VCaP (cell line): Measurements from ENCODE around the gene CMPK1.
A peak's percentile ranks its signal among the peaks of the same experiment; 100 is the strongest.

Experiments
- H3K27ac ChIP-seq: fragments of 450-650 bp; 2 replicates; pipeline ENCODE4 v1.5.1; 2017
- CTCF ChIP-seq: fragments of 450-650 bp; conservative IDR thresholded peaks from 2 replicates; pipeline ENCODE4 v1.5.1; 2017; ENCODE audit warnings: mild to moderate bottlenecking, moderate library complexity

Gene CMPK1

GRCh38 chr1:47424336-47424982 is 90.9 kb downstream of the CMPK1 start:
- peak; percentile 95 for TF ChIP-seq CTCF

More at GRCh38 chr1:47424336-47424982, 90.9 kb downstream of the CMPK1 start:
- H3K27ac ChIP-seq: no peak overlapping the region
